Measurements from ENCODE around the gene UTP25.
A peak's percentile ranks its signal among the peaks of the same experiment; 100 is the strongest.

GRCh38 chr1:209802117-209802779 is 25.5 kb upstream of the UTP25 start:
- TF ChIP-seq, protein P1, sequence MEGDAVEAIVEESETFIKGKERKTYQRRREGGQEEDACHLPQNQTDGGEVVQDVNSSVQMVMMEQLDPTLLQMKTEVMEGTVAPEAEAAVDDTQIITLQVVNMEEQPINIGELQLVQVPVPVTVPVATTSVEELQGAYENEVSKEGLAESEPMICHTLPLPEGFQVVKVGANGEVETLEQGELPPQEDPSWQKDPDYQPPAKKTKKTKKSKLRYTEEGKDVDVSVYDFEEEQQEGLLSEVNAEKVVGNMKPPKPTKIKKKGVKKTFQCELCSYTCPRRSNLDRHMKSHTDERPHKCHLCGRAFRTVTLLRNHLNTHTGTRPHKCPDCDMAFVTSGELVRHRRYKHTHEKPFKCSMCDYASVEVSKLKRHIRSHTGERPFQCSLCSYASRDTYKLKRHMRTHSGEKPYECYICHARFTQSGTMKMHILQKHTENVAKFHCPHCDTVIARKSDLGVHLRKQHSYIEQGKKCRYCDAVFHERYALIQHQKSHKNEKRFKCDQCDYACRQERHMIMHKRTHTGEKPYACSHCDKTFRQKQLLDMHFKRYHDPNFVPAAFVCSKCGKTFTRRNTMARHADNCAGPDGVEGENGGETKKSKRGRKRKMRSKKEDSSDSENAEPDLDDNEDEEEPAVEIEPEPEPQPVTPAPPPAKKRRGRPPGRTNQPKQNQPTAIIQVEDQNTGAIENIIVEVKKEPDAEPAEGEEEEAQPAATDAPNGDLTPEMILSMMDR (IDR thresholded peaks at IDR 0.05), result no peak
- peak in 1 of 2 donors; percentile 58 for TF ChIP-seq POLR2A (IDR thresholded peaks at IDR 0.05)

Data from adrenal gland (tissue), 5 donors.